ENCODE data around the gene FMNL2. TPM values are rescaled to one million over a fixed set of nuclear protein-coding genes. Genes with fewer than 3 reads are reported as not detected.

The FMNL2 gene
- total and polyA plus RNA-seq, 2 of the 4 experiments (the other 2 are of a cell fraction) = 10.9 to 11.4 TPM

- no peak overlapping the region for H3K23ac ChIP-seq (ENCODE audit: low read depth, low read length)
- in situ Hi-C loops (cut with MboI; ENCODE audit: low sequenced_read_pairs) = no loop called here
- H2AK9ac ChIP-seq (replicated peaks; ENCODE audit: low read depth, low read length, poor library complexity) = no peak overlapping the region
- no peak overlapping the region for H3K4ac ChIP-seq (ENCODE audit: low read depth, low read length)
- intact Hi-C loops (cut with micrococcal nuclease) = no loop called here
- H2AK5ac ChIP-seq (ENCODE audit: low read depth, low read length) = peak overlapping the region; percentile 1; the same call in 1 of the 2 replicates
- TF ChIP-seq, protein P1, sequence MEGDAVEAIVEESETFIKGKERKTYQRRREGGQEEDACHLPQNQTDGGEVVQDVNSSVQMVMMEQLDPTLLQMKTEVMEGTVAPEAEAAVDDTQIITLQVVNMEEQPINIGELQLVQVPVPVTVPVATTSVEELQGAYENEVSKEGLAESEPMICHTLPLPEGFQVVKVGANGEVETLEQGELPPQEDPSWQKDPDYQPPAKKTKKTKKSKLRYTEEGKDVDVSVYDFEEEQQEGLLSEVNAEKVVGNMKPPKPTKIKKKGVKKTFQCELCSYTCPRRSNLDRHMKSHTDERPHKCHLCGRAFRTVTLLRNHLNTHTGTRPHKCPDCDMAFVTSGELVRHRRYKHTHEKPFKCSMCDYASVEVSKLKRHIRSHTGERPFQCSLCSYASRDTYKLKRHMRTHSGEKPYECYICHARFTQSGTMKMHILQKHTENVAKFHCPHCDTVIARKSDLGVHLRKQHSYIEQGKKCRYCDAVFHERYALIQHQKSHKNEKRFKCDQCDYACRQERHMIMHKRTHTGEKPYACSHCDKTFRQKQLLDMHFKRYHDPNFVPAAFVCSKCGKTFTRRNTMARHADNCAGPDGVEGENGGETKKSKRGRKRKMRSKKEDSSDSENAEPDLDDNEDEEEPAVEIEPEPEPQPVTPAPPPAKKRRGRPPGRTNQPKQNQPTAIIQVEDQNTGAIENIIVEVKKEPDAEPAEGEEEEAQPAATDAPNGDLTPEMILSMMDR (conservative IDR thresholded peaks at IDR 0.05; ENCODE audit: low read depth, low read length) = no peak
- no peak for TF ChIP-seq USF2 (IDR thresholded peaks at IDR 0.05; ENCODE audit: low read depth, low read length)
- no peak for TF ChIP-seq MXI1 (IDR thresholded peaks at IDR 0.05; ENCODE audit: borderline replicate concordance, low read depth, low read length)
- no peak for TF ChIP-seq RFX5 (IDR thresholded peaks at IDR 0.05; ENCODE audit: low read depth, low read length)
- TF ChIP-seq RAD21 (IDR thresholded peaks at IDR 0.05; ENCODE audit: low read length) = no peak
- no peak for TF ChIP-seq MAZ (IDR thresholded peaks at IDR 0.05; ENCODE audit: borderline replicate concordance, low read depth, low read length)
- no peak for TF ChIP-seq CHD1 (IDR thresholded peaks at IDR 0.05; ENCODE audit: low read depth, low read length)
- no peak for TF ChIP-seq MAFK (IDR thresholded peaks at IDR 0.05; ENCODE audit: low read depth, low read length)
- no peak for TF ChIP-seq SMC3 (IDR thresholded peaks at IDR 0.05; ENCODE audit: low read depth, low read length)
- no peak for TF ChIP-seq RCOR1 (IDR thresholded peaks at IDR 0.05; ENCODE audit: insufficient replicate concordance, low read length)
- TF ChIP-seq, protein P2, sequence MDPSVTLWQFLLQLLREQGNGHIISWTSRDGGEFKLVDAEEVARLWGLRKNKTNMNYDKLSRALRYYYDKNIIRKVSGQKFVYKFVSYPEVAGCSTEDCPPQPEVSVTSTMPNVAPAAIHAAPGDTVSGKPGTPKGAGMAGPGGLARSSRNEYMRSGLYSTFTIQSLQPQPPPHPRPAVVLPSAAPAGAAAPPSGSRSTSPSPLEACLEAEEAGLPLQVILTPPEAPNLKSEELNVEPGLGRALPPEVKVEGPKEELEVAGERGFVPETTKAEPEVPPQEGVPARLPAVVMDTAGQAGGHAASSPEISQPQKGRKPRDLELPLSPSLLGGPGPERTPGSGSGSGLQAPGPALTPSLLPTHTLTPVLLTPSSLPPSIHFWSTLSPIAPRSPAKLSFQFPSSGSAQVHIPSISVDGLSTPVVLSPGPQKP (IDR thresholded peaks at IDR 0.05; ENCODE audit: borderline replicate concordance, low read depth, low read length) = no peak
- TF ChIP-seq BHLHE40 (IDR thresholded peaks at IDR 0.05; ENCODE audit: low read depth, low read length) = no peak
- no peak for TF ChIP-seq FOS (IDR thresholded peaks at IDR 0.05; ENCODE audit: low read depth, low read length)
- TF ChIP-seq POLR2A (IDR thresholded peaks at IDR 0.05; ENCODE audit: low read depth, low read length) = no peak
- TF ChIP-seq NFE2L2 (IDR thresholded peaks at IDR 0.05; ENCODE audit: low read depth, low read length) = no peak
- no peak for TF ChIP-seq CEBPB (IDR thresholded peaks at IDR 0.05; ENCODE audit: low read depth, low read length)
- H3K4me1 ChIP-seq (ENCODE audit: control insufficient read depth, insufficient read depth, low read length) = peaks cover 9% of the 10 kb centered on the region
- no peak for ATAC-seq (ENCODE audit: low read depth)
- no peaks in the 10 kb centered on the region for H3K27me3 ChIP-seq (ENCODE audit: control insufficient read depth, insufficient read depth, low read length)
- ChIA-PET POLR2A (ENCODE audit: unreplicated experiment) (no interaction called here), CTCF (no interaction called here)
- H3K18ac ChIP-seq (ENCODE audit: low read depth, low read length) = no peak overlapping the region
- H3K36me3 ChIP-seq (ENCODE audit: control insufficient read depth, insufficient read depth, low read length) = no peaks in the 10 kb centered on the region
- no peak overlapping the region for H3K4me3 ChIP-seq (ENCODE audit: insufficient read depth, low read depth, low read length)
- no peak overlapping the region for H2BK5ac ChIP-seq (ENCODE audit: low read depth, low read length, poor library complexity, severe bottlenecking)
- no peaks in the 10 kb centered on the region for H3K9me3 ChIP-seq (ENCODE audit: control insufficient read depth, insufficient read depth, low read length)
- no peak overlapping the region for H4K8ac ChIP-seq (ENCODE audit: low read depth in 2 of 2, low read length in 2 of 2)
- no peak overlapping the region for H3K14ac ChIP-seq (replicated peaks; ENCODE audit: low read depth, low read length)
- H4K91ac ChIP-seq (ENCODE audit: insufficient read depth, low read depth, low read length) = no peak overlapping the region
- no peak overlapping the region for H3K9ac ChIP-seq (ENCODE audit: low read depth, low read length)
- DNase-seq = no peak
- no peak overlapping the region for H3K56ac ChIP-seq (ENCODE audit: extremely low read depth, insufficient read depth, low read length)
- H4K5ac ChIP-seq (ENCODE audit: low read depth, low read length) = no peak overlapping the region
- H2AFZ ChIP-seq (replicated peaks; ENCODE audit: low read length, poor library complexity) = no peak overlapping the region
- no peak overlapping the region for H2BK20ac ChIP-seq (ENCODE audit: low read depth, low read length)
- peaks cover 18 to 31% of the 10 kb centered on the region in 2 experiments for H3K79me1 ChIP-seq (ENCODE audit: low read depth in 1 of 2, low read length in 2 of 2)
- dilution Hi-C loops (cut with HindIII; ENCODE audit: low sequenced_read_pairs, unreplicated experiment) = no loop called here
- WGBS, 2 experiments (ENCODE audit: extremely low coverage in 2 of 2, insufficient read length in 1 of 2) = no CpG with 5 or more reads among the region's 5 CpGs
- no peak overlapping the region for H3K27ac ChIP-seq (ENCODE audit: insufficient read depth, low read length)
- no TSS peak for BruUV-seq (replicated peaks)
- H2BK120ac ChIP-seq (ENCODE audit: low read depth, low read length) = no peak overlapping the region
- no peak overlapping the region for H2BK15ac ChIP-seq (ENCODE audit: low read depth, low read length)
- no peaks in the 10 kb centered on the region; the same call in 1 of the 2 replicates for H3K9me1 ChIP-seq (ENCODE audit: insufficient read depth, low read length)
- no peak overlapping the region for H3K4me2 ChIP-seq (ENCODE audit: low read depth, low read length)
- no peaks in the 10 kb centered on the region for H4K20me1 ChIP-seq (ENCODE audit: insufficient read depth, low read length)
These were observed 35.8 kb downstream of the FMNL2 start for GRCh38 chr2:152370783-152371182.

All from IMR-90 (cell line).